Activated CD8-positive, alpha-beta T cell treated with anti-CD3 and anti-CD28 coated beads for 36 hours (primary cell): ENCODE measurements around the gene PTPRN2. TPM values are rescaled to one million over a fixed set of nuclear protein-coding genes. Genes with fewer than 3 reads are reported as not detected.

ENCODE experiments used
- ATAC-seq: fragments of 200-7000 bp; cut with Tn5 transposase; one replicate; pipeline ENCODE4 v1.10.0; 2021; ENCODE audit warnings: mild to moderate bottlenecking, moderate library complexity
- CTCF ChIA-PET: fragments of 350-600 bp; sonication (Branson Sonifier 250); formaldehyde crosslinking; loops from one replicate; lab custom pipeline; 2021; ENCODE audit warnings: antibody characterized with exemption; lab: Charles Lee
- POLR2A ChIA-PET: fragments of 350-600 bp; sonication (Branson Sonifier 250); formaldehyde crosslinking; loops from one replicate; lab custom pipeline; 2021; ENCODE audit warnings: antibody characterized with exemption; lab: Charles Lee
- DNase-seq: peaks from one replicate; pipeline ENCODE4 v3.0.0-alpha.2; 2020
- H3K27ac Mint-ChIP-seq: one replicate; pipeline ENCODE4 v1.8.0; 2021; ENCODE audit warnings: mild to moderate bottlenecking, mixed read lengths
- H3K27me3 Mint-ChIP-seq: one replicate; pipeline ENCODE4 v1.8.0; 2021; ENCODE audit warnings: mixed read lengths
- H3K36me3 Mint-ChIP-seq: one replicate; pipeline ENCODE4 v1.8.0; 2021; ENCODE audit warnings: low read depth, mixed read lengths
- H3K4me1 Mint-ChIP-seq: one replicate; pipeline ENCODE4 v1.8.0; 2021; ENCODE audit warnings: low read depth, mixed read lengths
- H3K4me3 Mint-ChIP-seq: one replicate; pipeline ENCODE4 v1.8.0; 2021; ENCODE audit warnings: mild to moderate bottlenecking, moderate library complexity, mixed read lengths
- H3K9me3 Mint-ChIP-seq: one replicate; pipeline ENCODE4 v1.8.0; 2021; ENCODE audit warnings: mixed read lengths
- CTCF ChIP-seq: fragments of 200-600 bp; IDR thresholded peaks from one replicate; pipeline ENCODE4 v1.8.0; 2022; ENCODE audit warnings: antibody characterized with exemption, mild to moderate bottlenecking
- intact Hi-C: fragments of 100-400 bp; cut with micrococcal nuclease; formaldehyde crosslinking; loops from one replicate; pipeline ENCODE4 v1.10.0; 2022
- total RNA-seq, 2 experiments: library from RNA; stranded (reverse); gene quantifications; one replicate each; pipeline ENCODE4 v1.2.3, GENCODE V29; 2021

PTPRN2 gene
- total RNA-seq, 2 experiments from 2014 or later, result 0.49 to 0.65 TPM

GRCh38 chr7:158186406-158186805 lies 401.2 kb downstream of the PTPRN2 start:
- ChIA-PET CTCF (no interaction called here), POLR2A (no interaction called here)
- H3K9me3 Mint-ChIP-seq, result peaks cover 10% of the 10 kb centered on the region
- H3K36me3 Mint-ChIP-seq, result no peaks in the 10 kb centered on the region
- DNase-seq (no peak), ATAC-seq (no peak)
- intact Hi-C loops, result no loop called here
- no peak overlapping the region for H3K27ac Mint-ChIP-seq
- TF ChIP-seq CTCF, result no peak
- H3K4me3 Mint-ChIP-seq, result no peak overlapping the region
- no peaks in the 10 kb centered on the region for H3K4me1 Mint-ChIP-seq
- peaks cover 3% of the 10 kb centered on the region for H3K27me3 Mint-ChIP-seq

GRCh38 chr7:158185653-158186052 lies 402.0 kb downstream of the PTPRN2 start:
- Mint-ChIP-seq H3K4me1 (no peaks in the 10 kb centered on the region), H3K27me3 (peaks cover 3% of the 10 kb centered on the region), H3K9me3 (peaks cover 10% of the 10 kb centered on the region), H3K36me3 (no peaks in the 10 kb centered on the region), H3K4me3 (no peak overlapping the region), H3K27ac (no peak overlapping the region)
- ATAC-seq (no peak), DNase-seq (no peak)
- ChIA-PET CTCF (no interaction called here), POLR2A (no interaction called here)
- TF ChIP-seq CTCF, result no peak
- intact Hi-C loops, result no loop called here

GRCh38 chr7:158183431-158183830 lies 404.2 kb downstream of the PTPRN2 start:
- Mint-ChIP-seq H3K27ac (no peak overlapping the region), H3K36me3 (no peaks in the 10 kb centered on the region), H3K4me3 (no peak overlapping the region), H3K27me3 (peaks cover 3% of the 10 kb centered on the region), H3K9me3 (peaks cover 11% of the 10 kb centered on the region), H3K4me1 (no peaks in the 10 kb centered on the region)
- POLR2A ChIA-PET, result no interaction called here
- CTCF ChIA-PET, result no interaction called here
- intact Hi-C loops, result no loop called here
- ATAC-seq (no peak), DNase-seq (no peak)
- no peak for TF ChIP-seq CTCF

DNA sequence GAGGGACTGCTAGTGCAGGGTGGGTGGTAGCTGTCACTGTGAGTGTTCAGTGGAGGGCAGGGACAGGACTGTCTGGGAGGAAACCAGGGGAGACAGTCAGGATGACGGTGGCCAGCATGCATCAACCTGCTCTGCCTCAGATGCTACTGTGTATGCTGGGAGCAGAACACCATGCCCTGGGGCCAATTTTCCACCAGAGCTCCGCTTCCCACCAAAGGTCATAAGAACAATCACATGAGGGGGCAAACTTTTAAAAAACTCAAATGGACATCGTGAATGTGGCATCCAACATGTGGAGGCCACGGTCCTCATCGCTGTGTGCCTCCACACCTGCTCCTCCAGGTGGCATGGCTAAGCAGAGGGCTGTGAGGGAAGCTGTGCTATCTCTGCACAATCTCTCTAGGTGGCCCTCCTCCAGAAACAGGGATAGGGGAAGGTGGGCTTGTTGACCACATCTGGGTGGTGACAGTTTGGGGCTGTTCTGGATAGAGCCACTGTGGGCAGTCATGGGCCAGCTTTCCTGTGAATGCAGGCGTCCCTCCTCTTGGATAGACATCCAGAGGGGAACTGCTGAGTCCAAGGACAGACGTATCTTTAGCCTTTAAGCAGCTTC lies 411.0 kb downstream of the PTPRN2 start:
- H3K27me3 Mint-ChIP-seq, result peaks cover 3% of the 10 kb centered on the region
- no peak for DNase-seq
- H3K4me1 Mint-ChIP-seq, result no peaks in the 10 kb centered on the region
- POLR2A ChIA-PET, result no interaction called here
- no peak for TF ChIP-seq CTCF
- peaks cover 21% of the 10 kb centered on the region for H3K9me3 Mint-ChIP-seq
- H3K27ac Mint-ChIP-seq, result no peak overlapping the region
- intact Hi-C loops, result no loop called here
- CTCF ChIA-PET, result no interaction called here
- H3K4me3 Mint-ChIP-seq, result no peak overlapping the region
- H3K36me3 Mint-ChIP-seq, result no peaks in the 10 kb centered on the region
- no peak for ATAC-seq

- Mint-ChIP-seq H3K36me3 (no peaks in the 10 kb centered on the region), H3K9me3 (peaks cover 21% of the 10 kb centered on the region), H3K27me3 (peaks cover 3% of the 10 kb centered on the region), H3K4me3 (no peak overlapping the region), H3K4me1 (no peaks in the 10 kb centered on the region), H3K27ac (no peak overlapping the region)
- TF ChIP-seq CTCF, result no peak
- DNase-seq (no peak), ATAC-seq (no peak)
- intact Hi-C loops, result no loop called here
- ChIA-PET POLR2A (no interaction called here), CTCF (no interaction called here)
These were observed 411.8 kb downstream of the PTPRN2 start for GRCh38 chr7:158175779-158176178.
